ENCODE results near the gene PTPRU.
"Not testable (repeated sequence)": the region's sequence is repeated elsewhere in the genome, so short reads cannot be mapped to it uniquely, and the experiment has no call there.

The PTPRU gene

DNA sequence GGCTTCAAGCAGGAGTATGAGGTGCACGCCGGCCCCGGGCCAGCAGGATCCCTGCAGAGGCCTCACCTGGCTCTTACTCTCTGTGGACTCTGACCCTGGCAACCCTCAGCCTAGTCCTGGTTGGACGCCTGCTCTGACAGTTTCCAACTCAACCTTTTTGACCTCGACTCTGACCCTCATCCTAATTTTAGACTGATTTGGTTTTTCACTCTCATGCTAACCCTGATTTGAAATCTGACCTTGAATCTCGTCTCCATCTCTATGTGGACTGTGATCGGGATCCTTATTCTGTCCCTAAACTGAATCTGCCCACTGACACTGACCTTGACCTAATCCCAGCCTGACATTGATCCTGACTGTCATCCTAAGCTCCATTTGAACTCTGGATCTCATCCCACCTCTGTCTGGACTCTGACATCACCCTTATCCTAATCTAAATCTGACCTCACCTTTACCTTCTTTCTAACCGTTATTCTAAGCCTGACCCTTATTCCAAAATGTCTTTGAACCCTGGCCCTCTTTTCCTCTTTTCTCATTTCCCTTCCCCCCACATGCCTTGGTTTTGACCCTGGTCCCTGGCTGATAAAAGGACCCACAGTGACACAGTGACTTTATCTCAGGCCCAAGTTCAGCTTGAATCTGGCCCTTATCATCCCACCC is 67.8 kb downstream of the PTPRU start:
- Histone ChIP-seq H3K36me3 (no peaks in the 10 kb centered on the region), H3K4me2 (peak overlapping the region in 9 of 11 experiments; percentile 33 to 72 (median 61); a peak in 17 of 22 replicates)

DNA sequence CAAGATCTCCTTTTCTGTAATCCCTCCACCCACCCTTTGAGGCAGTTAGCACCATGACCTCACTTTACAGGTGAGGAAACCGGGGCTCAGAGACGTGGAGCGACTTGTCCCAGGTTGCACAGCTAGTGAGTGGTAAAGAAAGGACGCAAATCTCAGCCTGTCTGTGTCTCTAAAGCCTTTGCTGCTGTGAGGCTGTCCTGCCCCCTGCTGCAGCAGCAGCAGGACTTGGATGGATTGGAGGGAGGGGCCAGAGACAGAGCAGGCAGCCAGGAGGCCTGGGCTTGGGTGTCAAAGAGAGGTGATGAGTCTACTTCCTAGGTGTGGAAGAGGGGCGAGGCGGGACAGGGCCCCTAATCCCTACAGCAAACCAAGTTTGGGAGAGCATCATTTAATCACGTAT is 69.6 kb downstream of the PTPRU start:
- no peak overlapping the region for H3K4me3 ChIP-seq
- H3K27me3 ChIP-seq, result no peaks in the 10 kb centered on the region
- H3K9ac ChIP-seq, result no peak overlapping the region
- no peaks in the 10 kb centered on the region for H4K20me1 ChIP-seq
- H3K9me3 ChIP-seq (replicated peaks in 1 of 11), result no peaks in the 10 kb centered on the region
- H3K4me2 ChIP-seq, result no peak overlapping the region
- no peak overlapping the region for H3K27ac ChIP-seq
- H3K4me1 ChIP-seq, result peaks cover 0 to 14% (median 12%) of the 10 kb centered on the region in 10 experiments; a peak in 16 of 20 replicates
- no peak for TF ChIP-seq Cebpa-rat (IDR thresholded peaks at IDR 0.05)
- H3K36me3 ChIP-seq, result no peaks in the 10 kb centered on the region

More for the DNA sequence above, 67.8 kb downstream of the PTPRU start:
- Histone ChIP-seq H3K4me3 (no peak overlapping the region), H4K20me1 (no peaks in the 10 kb centered on the region), H3K9ac (peak overlapping the region in 1 of 11 experiments; percentile 20; a peak in 1 of 22 replicates), H3K27ac (no peak overlapping the region), H3K4me1 (peaks cover 0 to 23% (median 16%) of the 10 kb centered on the region in 10 experiments; a peak in 17 of 20 replicates), H3K27me3 (no peaks in the 10 kb centered on the region), H3K9me3 (replicated peaks in 1 of 11) (no peaks in the 10 kb centered on the region)
- no peak for TF ChIP-seq Cebpa-rat (IDR thresholded peaks at IDR 0.05)

DNA sequence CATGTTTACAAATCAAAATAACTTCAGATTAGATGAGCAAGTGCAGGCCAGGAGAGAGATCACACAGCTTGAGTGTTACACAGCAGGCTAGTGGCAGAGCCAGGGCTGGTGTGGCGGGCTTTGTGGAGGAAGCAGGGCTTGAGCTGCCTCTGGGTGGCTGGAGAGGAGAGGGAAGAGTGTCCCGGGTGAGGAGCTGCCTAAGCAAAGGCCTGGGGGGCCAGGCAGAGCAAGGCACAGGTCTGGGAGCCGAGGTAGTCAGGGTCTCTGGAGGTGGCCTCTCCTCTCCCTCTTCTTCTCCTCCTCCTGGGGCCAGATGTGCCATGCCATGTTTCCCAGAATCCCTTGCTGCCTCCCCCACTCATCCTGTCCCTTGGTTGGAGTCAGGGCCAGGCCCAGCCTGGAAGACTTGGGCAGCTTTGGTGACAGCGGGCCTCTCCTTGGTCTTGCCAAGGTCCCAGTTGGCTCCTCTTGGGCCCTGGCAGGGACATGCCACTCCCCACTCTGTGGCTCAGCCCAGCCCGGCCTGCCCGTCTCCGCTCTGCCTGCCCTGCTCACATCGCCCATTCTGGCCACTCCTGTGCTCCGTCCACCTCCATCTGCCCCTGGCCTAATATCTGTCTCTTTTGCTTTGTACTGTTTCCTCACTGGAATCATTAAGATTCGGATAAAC is 70.3 kb downstream of the PTPRU start:
- no peaks in the 10 kb centered on the region for H3K27me3 ChIP-seq

DNA sequence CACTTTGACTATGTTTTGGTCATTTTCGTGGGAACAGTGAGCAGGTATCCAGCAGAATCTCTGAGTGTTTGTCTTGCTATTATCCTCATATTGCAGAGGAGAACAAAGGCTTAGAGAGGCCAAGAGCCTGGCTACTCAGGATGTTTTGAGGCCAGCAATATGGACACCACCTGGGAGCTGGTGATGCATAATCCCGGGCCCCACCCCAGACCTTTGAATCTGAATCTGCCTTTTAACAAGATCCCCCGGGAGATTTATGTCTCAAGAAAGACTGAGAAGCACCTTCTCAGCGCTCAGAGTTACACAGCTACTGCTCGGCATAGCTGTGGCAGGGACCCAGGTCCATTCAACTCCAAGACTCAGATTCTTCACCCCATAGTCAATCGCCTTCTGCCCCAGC is 72.8 kb downstream of the PTPRU start:
- Histone ChIP-seq H3K4me2 (no peak overlapping the region), H3K9me3 (replicated peaks in 1 of 11) (no peaks in the 10 kb centered on the region), H3K36me3 (no peaks in the 10 kb centered on the region), H3K27me3 (no peaks in the 10 kb centered on the region), H3K9ac (no peak overlapping the region), H3K4me3 (no peak overlapping the region), H3K4me1 (peaks cover 0 to 6% (median 5%) of the 10 kb centered on the region in 10 experiments; a peak in 15 of 20 replicates), H3K27ac (no peak overlapping the region), H4K20me1 (no peaks in the 10 kb centered on the region; a peak in 1 of 22 replicates)
- no peak for TF ChIP-seq Cebpa-rat (IDR thresholded peaks at IDR 0.05)

More for the DNA sequence above, 70.3 kb downstream of the PTPRU start:
- H3K4me1 ChIP-seq, result peaks cover 0 to 14% (median 12%) of the 10 kb centered on the region in 10 experiments; a peak in 16 of 20 replicates
- no peaks in the 10 kb centered on the region; a peak in 1 of 22 replicates for H4K20me1 ChIP-seq
- no peak overlapping the region for H3K4me3 ChIP-seq
- H3K27ac ChIP-seq, result no peak overlapping the region
- H3K9me3 ChIP-seq (replicated peaks in 1 of 11), result no peaks in the 10 kb centered on the region
- TF ChIP-seq Cebpa-rat (IDR thresholded peaks at IDR 0.05), result no peak
- H3K4me2 ChIP-seq, result no peak overlapping the region
- no peaks in the 10 kb centered on the region for H3K36me3 ChIP-seq
- H3K9ac ChIP-seq, result no peak overlapping the region

GRCh38 chr1:29309621-29310020 is 73.3 kb downstream of the PTPRU start:
- no peaks in the 10 kb centered on the region for H3K36me3 ChIP-seq
- no peak for TF ChIP-seq Cebpa-rat (IDR thresholded peaks at IDR 0.05)
- H3K9me3 ChIP-seq (replicated peaks in 1 of 11), result no peaks in the 10 kb centered on the region
- H4K20me1 ChIP-seq, result no peaks in the 10 kb centered on the region; a peak in 1 of 22 replicates
- H3K4me1 ChIP-seq, result peaks cover 0 to under 1% (median 0%) of the 10 kb centered on the region in 10 experiments; a peak in 2 of 20 replicates
- no peak overlapping the region for H3K4me2 ChIP-seq
- no peaks in the 10 kb centered on the region for H3K27me3 ChIP-seq
- no peak overlapping the region for H3K4me3 ChIP-seq
- no peak overlapping the region for H3K9ac ChIP-seq
- H3K27ac ChIP-seq, result no peak overlapping the region

- Histone ChIP-seq H3K4me2 (no peak overlapping the region), H3K9me3 (replicated peaks in 1 of 11) (no peaks in the 10 kb centered on the region), H3K27ac (no peak overlapping the region), H3K36me3 (no peaks in the 10 kb centered on the region), H4K20me1 (no peaks in the 10 kb centered on the region; a peak in 1 of 22 replicates), H3K4me3 (no peak overlapping the region), H3K9ac (no peak overlapping the region), H3K27me3 (no peaks in the 10 kb centered on the region), H3K4me1 (no peaks in the 10 kb centered on the region)
- no peak for TF ChIP-seq Cebpa-rat (IDR thresholded peaks at IDR 0.05)
Observed at GRCh38 chr1:29310616-29311180, 74.4 kb downstream of the PTPRU start.

GRCh38 chr1:29311352-29312030 is 75.2 kb downstream of the PTPRU start:
- no peak for TF ChIP-seq Cebpa-rat (IDR thresholded peaks at IDR 0.05)
- Histone ChIP-seq H3K36me3 (no peaks in the 10 kb centered on the region), H4K20me1 (no peaks in the 10 kb centered on the region; a peak in 1 of 22 replicates), H3K4me1 (no peaks in the 10 kb centered on the region), H3K27ac (no peak overlapping the region), H3K27me3 (no peaks in the 10 kb centered on the region), H3K4me2 (no peak overlapping the region), H3K9ac (no peak overlapping the region), H3K9me3 (replicated peaks in 1 of 11) (no peaks in the 10 kb centered on the region), H3K4me3 (no peak overlapping the region)

- H3K4me2 ChIP-seq, result no peak overlapping the region
- H3K27ac ChIP-seq, result no peak overlapping the region
- H3K27me3 ChIP-seq, result no peaks in the 10 kb centered on the region
- H3K4me3 ChIP-seq, result no peak overlapping the region
- H3K36me3 ChIP-seq, result no peaks in the 10 kb centered on the region
- no peak overlapping the region for H3K9ac ChIP-seq
- H3K9me3 ChIP-seq (replicated peaks in 1 of 11), result no peaks in the 10 kb centered on the region
- H4K20me1 ChIP-seq, result no peaks in the 10 kb centered on the region; a peak in 1 of 22 replicates
- no peaks in the 10 kb centered on the region for H3K4me1 ChIP-seq
- TF ChIP-seq Cebpa-rat (IDR thresholded peaks at IDR 0.05), result no peak
Observed at GRCh38 chr1:29312469-29313461, 76.4 kb downstream of the PTPRU start.

DNA sequence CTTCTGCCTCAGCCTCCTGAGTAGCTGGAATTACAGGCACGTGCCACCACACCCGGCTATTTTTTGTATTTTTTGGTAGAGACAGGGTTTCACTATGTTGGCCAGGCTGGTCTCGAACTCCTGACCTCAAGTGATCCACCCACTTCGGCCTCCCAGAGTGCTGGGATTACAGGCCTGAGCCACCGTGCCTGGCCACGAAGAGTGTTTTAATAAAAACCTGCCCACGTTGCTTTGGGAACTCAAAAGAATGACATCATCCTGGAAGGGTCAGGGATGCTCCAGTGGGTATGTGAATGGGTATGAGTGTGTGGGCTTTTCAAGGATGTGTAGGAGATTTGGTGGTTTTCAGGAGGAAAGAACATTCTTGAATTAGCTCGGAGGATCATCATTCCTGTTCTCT is 78.4 kb downstream of the PTPRU start:
- H3K27ac ChIP-seq; H3K9ac ChIP-seq; H3K27me3 ChIP-seq; H4K20me1 ChIP-seq; H3K4me2 ChIP-seq; H3K4me3 ChIP-seq; H3K4me1 ChIP-seq; H3K9me3 ChIP-seq (replicated peaks in 1 of 11); H3K36me3 ChIP-seq: not testable (repeated sequence)
